HCEC 1CT (cell line): ENCODE data around the gene RANBP3.

ENCODE experiments used
- DNase-seq: peaks from one replicate; pipeline ENCODE4 v3.0.0-alpha.2; 2017

The RANBP3 gene

GRCh38 chr19:5943623-5944022, 34.3 kb downstream of the RANBP3 start:
- DNase-seq = no peak

GRCh38 chr19:5943045-5943444, 34.9 kb downstream of the RANBP3 start:
- no peak for DNase-seq

DNA sequence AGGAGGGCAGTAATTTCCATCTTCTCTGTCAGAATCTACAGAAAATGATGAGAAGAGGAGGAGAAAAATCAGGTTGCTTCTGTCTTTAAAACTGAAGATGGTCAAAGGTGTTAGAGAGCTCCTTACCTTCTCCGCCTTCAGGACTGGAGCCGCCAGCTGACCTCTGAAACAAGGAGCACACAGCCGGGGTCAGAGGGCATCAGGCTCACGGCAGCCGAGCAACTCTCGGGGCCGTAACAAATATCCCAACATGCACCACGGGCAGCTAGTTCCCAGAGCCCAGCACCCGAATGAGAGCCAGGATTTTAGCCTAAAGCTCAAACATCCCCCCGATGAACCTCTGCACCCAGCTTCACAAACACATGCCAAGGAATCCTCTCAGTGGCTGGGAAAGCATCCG, 36.3 kb downstream of the RANBP3 start:
- no peak for DNase-seq

- no peak for DNase-seq
These were observed 37.4 kb downstream of the RANBP3 start for GRCh38 chr19:5940260-5941208.

DNA sequence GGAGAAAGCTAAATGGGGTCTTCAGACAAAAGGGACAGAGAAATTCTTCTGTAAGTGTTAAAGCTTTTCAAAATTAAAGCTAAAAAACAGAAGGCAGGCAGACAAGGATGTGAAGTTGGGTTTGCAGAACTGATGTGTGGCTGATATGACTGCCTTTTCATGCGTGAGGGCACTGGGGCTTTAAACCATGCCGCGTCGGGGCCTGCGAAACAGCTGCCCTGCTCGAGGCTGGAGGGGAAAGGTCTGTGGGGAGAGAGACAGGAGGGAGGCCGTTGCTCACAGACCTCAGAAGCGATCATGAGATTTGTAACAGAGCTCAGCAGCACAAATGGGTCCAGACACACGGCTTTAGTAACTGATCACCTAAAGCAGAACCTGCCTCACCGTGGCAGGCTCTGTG, 40.4 kb downstream of the RANBP3 start:
- no peak for DNase-seq

DNA sequence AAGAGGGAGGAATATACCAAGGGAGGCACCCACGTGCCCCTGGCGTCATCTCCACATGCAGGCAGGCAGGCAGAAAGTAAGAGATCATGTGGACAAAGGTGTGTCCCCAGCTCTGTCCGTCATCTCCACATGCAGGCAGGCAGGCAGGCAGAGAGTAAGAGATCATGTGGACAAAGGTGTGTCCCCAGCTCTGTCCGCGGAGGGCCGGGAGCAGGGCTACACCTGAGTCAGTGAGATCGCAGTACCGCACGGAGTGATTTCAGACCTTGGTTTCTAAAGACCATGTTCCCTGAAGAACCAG, 41.7 kb downstream of the RANBP3 start:
- no peak for DNase-seq

DNA sequence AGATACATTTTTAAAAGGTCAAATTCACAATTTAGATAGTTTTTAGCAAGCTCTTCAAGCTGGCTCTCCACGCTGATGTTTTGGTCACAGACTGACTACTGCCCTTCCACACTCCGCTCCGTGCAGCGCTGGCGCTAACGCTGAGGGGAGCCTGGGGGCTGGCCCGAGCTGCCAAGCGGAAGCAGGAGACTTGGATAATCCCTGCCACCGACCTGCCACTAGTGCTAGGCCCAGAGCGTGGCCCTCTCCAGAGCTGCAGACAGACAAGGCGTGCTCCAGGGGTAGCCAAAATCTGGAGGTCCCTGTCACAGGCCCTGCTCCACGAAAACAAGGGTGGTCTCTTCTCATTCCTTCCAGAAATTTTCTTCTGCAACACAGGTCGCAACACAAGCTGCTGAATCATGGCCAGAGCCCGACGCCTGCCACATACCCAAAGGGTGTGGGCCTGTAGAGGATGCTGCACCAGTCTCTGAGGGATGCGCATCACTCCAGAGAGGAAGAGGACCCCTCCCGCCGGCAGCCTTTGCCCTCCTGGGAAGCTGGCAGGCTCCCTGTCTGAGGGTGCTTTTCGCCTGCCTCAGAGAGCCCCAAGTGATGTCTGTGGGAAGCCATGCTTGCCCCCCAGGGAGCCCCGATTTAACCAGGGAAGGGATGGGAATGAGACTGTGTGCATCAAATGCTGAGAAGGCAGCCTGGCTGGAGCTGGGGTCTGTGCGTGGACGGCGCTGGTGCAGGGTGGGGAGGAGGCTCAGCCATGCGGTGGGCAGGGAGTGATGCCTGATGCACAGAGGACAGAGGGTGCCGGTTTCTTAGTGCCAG, 42.3 kb downstream of the RANBP3 start:
- no peak for DNase-seq

GRCh38 chr19:5934774-5935472, 43.0 kb downstream of the RANBP3 start:
- peak; percentile 57 for DNase-seq

- no peak for DNase-seq
These were observed 43.9 kb downstream of the RANBP3 start for GRCh38 chr19:5934069-5934401.

- DNase-seq = no peak
These were observed 44.4 kb downstream of the RANBP3 start for GRCh38 chr19:5933391-5934068.

DNA sequence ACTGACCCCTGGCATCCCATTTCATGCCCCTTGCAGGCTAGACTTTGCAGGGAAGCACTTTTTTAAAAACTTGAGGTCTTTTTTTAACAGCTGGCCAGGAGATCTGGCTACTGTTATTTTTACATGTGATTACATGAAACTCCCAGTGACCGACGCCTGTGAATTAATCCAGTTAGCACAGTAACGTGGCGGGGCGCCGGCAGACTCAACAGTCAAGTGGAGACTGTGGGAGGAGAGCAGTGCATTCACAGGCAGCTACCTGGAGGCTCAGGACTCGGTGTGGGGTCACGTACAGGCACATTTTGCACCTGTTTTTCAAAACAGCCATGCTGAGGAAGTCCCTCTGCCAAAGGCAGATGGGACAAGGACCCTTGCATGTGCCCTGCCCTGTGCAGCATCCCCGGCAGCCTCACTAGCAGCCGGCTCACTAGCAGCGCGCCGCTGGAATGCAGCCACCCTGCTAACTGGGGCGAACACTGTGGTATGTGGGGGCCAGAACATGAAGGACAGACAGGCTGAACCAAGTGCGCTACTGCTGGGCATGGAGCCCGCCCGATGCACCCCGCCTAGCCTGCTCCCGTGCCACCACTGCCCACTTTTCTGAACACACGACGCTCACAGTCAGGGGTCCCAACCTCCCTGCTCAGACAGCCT, 45.2 kb downstream of the RANBP3 start:
- DNase-seq = no peak

GRCh38 chr19:5932146-5932545, 45.8 kb downstream of the RANBP3 start:
- DNase-seq = no peak

GRCh38 chr19:5931251-5931650, 46.7 kb downstream of the RANBP3 start:
- no peak for DNase-seq

- DNase-seq = no peak
These were observed 48.3 kb downstream of the RANBP3 start for GRCh38 chr19:5929625-5930024.

DNA sequence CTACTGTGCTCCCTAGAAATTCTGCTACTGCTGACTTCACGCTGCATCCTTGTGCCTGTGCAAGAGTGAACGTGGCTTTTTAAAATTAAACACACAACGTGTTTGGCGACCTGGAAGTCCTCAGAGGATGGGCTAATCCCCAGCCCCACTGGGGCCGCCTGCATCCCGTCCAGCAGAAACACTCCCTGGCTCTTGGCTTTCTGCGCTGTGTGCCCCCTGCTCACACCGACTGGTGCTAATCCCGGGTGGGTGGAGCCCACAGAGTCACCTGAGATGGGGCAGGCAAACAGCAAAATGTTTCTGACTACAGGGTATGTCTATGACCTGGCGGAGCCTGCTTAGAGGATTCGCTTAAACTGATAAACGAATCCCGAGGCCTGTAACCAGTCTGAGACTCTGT, 48.8 kb downstream of the RANBP3 start:
- no peak for DNase-seq

DNA sequence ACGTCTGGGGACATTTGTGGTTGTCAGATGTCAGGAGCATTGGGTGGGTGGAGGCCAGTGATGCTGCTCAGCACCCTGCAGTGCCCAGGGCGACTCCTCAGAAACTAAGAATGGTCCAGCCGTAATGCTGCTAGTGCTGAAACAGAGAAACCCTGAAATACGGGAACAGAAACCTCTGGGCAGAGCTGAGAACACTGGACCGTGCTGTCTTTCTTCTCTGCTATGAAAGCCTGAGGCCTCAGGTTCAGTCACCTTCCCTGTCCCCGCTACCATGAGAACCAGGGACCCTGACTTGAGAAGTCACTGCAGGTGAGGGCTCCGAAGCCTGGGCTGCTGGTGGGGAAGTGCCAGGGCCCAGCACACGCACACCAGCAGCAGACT, 50.5 kb downstream of the RANBP3 start:
- no peak for DNase-seq

- DNase-seq = no peak
These were observed 51.1 kb downstream of the RANBP3 start for GRCh38 chr19:5926641-5927440.

- no peak for DNase-seq
These were observed 52.0 kb downstream of the RANBP3 start for GRCh38 chr19:5925830-5926427.

- DNase-seq = no peak
These were observed 54.6 kb downstream of the RANBP3 start for GRCh38 chr19:5923356-5923755.

DNA sequence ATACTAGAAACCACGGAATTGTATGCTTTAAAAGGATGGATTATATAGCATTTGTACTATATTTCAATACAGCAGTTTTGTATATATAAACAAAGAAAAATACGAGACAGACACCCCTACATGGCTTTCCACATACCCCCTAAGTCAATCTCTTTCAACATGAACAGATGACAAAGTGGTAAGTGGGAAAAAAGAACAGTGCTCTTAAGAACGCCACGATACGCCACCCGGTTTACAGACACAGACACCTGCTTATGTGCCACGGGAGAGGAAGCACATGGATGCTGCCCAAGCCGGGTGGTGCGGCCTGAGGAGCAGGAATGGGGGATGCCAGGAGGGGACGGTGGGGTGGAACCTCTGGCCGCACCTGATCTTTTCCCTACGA, 55.8 kb downstream of the RANBP3 start:
- DNase-seq = no peak

DNA sequence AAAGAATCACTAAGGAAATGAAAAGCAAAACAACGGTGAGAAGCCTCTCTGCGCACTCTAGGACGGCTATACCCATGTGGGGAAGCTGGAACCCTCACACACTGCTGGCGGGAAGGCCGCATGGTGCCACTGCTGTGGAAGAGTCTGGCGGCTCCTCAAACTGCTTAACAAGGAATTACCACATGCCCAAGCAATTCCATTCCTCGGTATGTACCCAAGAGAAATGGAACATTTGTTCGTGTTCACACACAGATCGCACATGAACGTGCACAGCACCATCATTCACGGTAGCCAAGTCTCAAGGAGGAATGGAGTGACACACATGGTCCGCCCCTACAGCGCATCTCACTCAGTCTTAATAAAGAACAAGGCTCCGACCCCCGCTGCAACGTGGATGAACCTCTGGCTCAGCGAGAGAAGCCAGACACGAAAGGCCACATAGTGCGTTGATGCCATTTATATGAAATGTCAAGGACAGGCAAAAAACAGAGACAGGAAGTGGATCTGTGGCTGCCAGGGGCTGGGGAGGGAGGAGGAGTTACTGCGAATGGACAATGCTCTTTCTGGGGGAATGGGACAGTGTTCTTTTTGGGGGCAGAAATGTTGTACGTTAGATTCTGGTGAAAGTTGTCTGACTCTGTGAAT, 56.3 kb downstream of the RANBP3 start:
- no peak for DNase-seq
